GM12878 (cell line): ENCODE measurements around the gene NDUFV1. TPM values are rescaled to one million over a fixed set of nuclear protein-coding genes. Genes with fewer than 3 reads are reported as not detected.

Experiments
- BHLHE40 ChIP-seq, 2 experiments: fragments of 450-650 bp in 1 of 2; IDR thresholded peaks; 2 replicates each; pipeline ENCODE4 v1.6.1; 2011 to 2017; ENCODE audit warnings: low read depth in 2 of 2, borderline replicate concordance in 1 of 2, improper control_type of control experiment in 1 of 2, low read length in 1 of 2, mild to moderate bottlenecking in 1 of 2
- BRCA1 ChIP-seq: IDR thresholded peaks from 2 replicates; pipeline ENCODE4 v1.6.1; 2011; ENCODE audit warnings: low read depth, low read length, improper control_type of control experiment
- CHD1 ChIP-seq: IDR thresholded peaks from 2 replicates; pipeline ENCODE4 v1.6.1; 2012; ENCODE audit warnings: low read depth, low read length, improper control_type of control experiment
- DPF2 ChIP-seq: fragments of 450-650 bp; IDR thresholded peaks from 2 replicates; pipeline ENCODE4 v1.6.1; 2017; ENCODE audit warnings: mild to moderate bottlenecking
- ELK1 ChIP-seq: IDR thresholded peaks from 2 replicates; pipeline ENCODE4 v1.6.1; 2012; ENCODE audit warnings: low read depth, low read length, improper control_type of control experiment
- EP300 ChIP-seq, 2 experiments: fragments of 150-350 bp in 1 of 2; IDR thresholded peaks; 2 replicates each; pipeline ENCODE4 v1.6.1; 2011 to 2012; ENCODE audit warnings: low read depth in 2 of 2, low read length in 2 of 2, borderline replicate concordance in 1 of 2, improper control_type of control experiment in 1 of 2, inconsistent platforms in 1 of 2; ENCODE audit not compliant: control insufficient read depth in 1 of 2
- ESRRA ChIP-seq: IDR thresholded peaks from 2 replicates; pipeline ENCODE4 v1.6.1; 2012; ENCODE audit warnings: mild to moderate bottlenecking, low read length, improper control_type of control experiment
- FOXK2 ChIP-seq: fragments of 450-650 bp; IDR thresholded peaks from 2 replicates; pipeline ENCODE4 v1.6.1; 2017; ENCODE audit warnings: mild to moderate bottlenecking, moderate library complexity
- GABPA ChIP-seq: IDR thresholded peaks from 2 replicates; pipeline ENCODE4 v1.6.1; 2014; ENCODE audit warnings: antibody characterized with exemption, low read depth, mild to moderate bottlenecking, inconsistent platforms
- HDAC6 ChIP-seq: fragments of 200-600 bp; sonication (generic); IDR thresholded peaks from one replicate; pipeline ENCODE4 v1.8.0; 2017; ENCODE audit warnings: antibody characterized with exemption; ENCODE audit not compliant: unreplicated experiment
- HSF1 ChIP-seq: fragments of 150-350 bp; IDR thresholded peaks from 2 replicates; pipeline ENCODE4 v1.6.1; 2014; ENCODE audit warnings: mild to moderate bottlenecking, low read depth, low read length
- IKZF2 ChIP-seq, 2 experiments: fragments of 450-650 bp; IDR thresholded peaks; 2 replicates each; pipeline ENCODE4 v1.6.1; 2017; ENCODE audit warnings: mild to moderate bottlenecking in 2 of 2, moderate library complexity in 2 of 2
- KDM1A ChIP-seq: fragments of 200-600 bp; sonication (generic); IDR thresholded peaks from 2 replicates; pipeline ENCODE4 v1.6.1; 2016; ENCODE audit warnings: borderline replicate concordance
- MTA3 ChIP-seq: IDR thresholded peaks from 2 replicates; pipeline ENCODE4 v1.6.1; 2012; ENCODE audit warnings: low read length, inconsistent platforms, borderline replicate concordance
- SIX5 ChIP-seq: IDR thresholded peaks from 2 replicates; pipeline ENCODE4 v1.6.1; 2011; ENCODE audit warnings: mild to moderate bottlenecking, low read depth, low read length, moderate library complexity; ENCODE audit not compliant: severe bottlenecking
- SREBF1 ChIP-seq: IDR thresholded peaks from 2 replicates; pipeline ENCODE4 v1.6.1; 2012; ENCODE audit warnings: mild to moderate bottlenecking, low read length
- USF2 ChIP-seq: IDR thresholded peaks from 2 replicates; pipeline ENCODE4 v1.6.1; 2011; ENCODE audit warnings: low read depth, low read length, improper control_type of control experiment, borderline replicate concordance
- YBX1 ChIP-seq: fragments of 450-650 bp; IDR thresholded peaks from 2 replicates; pipeline ENCODE4 v1.6.1; 2016; ENCODE audit warnings: antibody characterized with exemption
- polyA plus RNA-seq, 11 experiments: library from polyadenylated mRNA; depleted of rRNA in 4 of 11; unstranded in 6 of 11; stranded (reverse) in 5 of 11; fragments of >200 nt; fragmentation: Nextera tagmentation in 4 of 11; fragmentation: Illumina TruSeq in 1 of 11; extraction: Ambion mirVana in 4 of 11; extraction: Trizol in 1 of 11; gene quantifications; 1 replicate in 1 of 11; 2 replicates in 10 of 11; pipeline versions ENCODE4 v1.2.1 to v1.2.3, GENCODE V29; 2011 to 2016; ENCODE audit warnings: inconsistent platforms in 2 of 11, missing spikeins in 2 of 11, low read depth in 1 of 11
- total RNA-seq, 4 experiments: library from RNA; depleted of rRNA in 3 of 4; stranded (reverse); fragments of >200 nt in 3 of 4; fragmentation: Illumina TruSeq in 1 of 4; extraction: Trizol in 1 of 4; gene quantifications; 2 replicates each; pipeline versions ENCODE4 v1.2.1 to v1.2.3, GENCODE V29; 2013 to 2021
- TF ChIP-seq, protein P1 (sequence below): fragments of 450-650 bp; IDR thresholded peaks from 2 replicates; pipeline ENCODE4 v1.6.1; 2018; ENCODE audit warnings: mild to moderate bottlenecking, low read depth, moderate library complexity; ENCODE audit not compliant: partially characterized antibody
- TF ChIP-seq, protein P2 (sequence below): IDR thresholded peaks from 2 replicates; pipeline ENCODE4 v1.6.1; 2012; ENCODE audit warnings: mild to moderate bottlenecking, low read depth, low read length

The NDUFV1 gene
- total and polyA plus RNA-seq, 10 of the 15 experiments (the other 5 are each of a cell fraction or from before 2014, with no cell fraction given), result 8.2 to 380 (median 231) TPM

- TF ChIP-seq HSF1 (no peak), USF2 (no peak), ESRRA (no peak), KDM1A (no peak), MTA3 (no peak), FOXK2 (no peak), ELK1 (no peak), BRCA1 (no peak), DPF2 (no peak), EP300 (IDR thresholded peaks at IDR 0.05; ENCODE audit: borderline replicate concordance in 1 of 2, control insufficient read depth in 1 of 2, low read depth in 2 of 2, low read length in 2 of 2) (no peak), CHD1 (no peak), IKZF2 (IDR thresholded peaks at IDR 0.05) (peak; percentile 74 to 79), SIX5 (no peak), HDAC6 (no peak), SREBF1 (no peak), YBX1 (no peak), BHLHE40 (IDR thresholded peaks at IDR 0.05; ENCODE audit: borderline replicate concordance in 1 of 2, low read depth in 2 of 2, low read length in 1 of 2) (peak in 1 of 2 experiments; percentile 55; a peak in 1 of 4 replicates), GABPA (no peak)
- TF ChIP-seq, protein P1, sequence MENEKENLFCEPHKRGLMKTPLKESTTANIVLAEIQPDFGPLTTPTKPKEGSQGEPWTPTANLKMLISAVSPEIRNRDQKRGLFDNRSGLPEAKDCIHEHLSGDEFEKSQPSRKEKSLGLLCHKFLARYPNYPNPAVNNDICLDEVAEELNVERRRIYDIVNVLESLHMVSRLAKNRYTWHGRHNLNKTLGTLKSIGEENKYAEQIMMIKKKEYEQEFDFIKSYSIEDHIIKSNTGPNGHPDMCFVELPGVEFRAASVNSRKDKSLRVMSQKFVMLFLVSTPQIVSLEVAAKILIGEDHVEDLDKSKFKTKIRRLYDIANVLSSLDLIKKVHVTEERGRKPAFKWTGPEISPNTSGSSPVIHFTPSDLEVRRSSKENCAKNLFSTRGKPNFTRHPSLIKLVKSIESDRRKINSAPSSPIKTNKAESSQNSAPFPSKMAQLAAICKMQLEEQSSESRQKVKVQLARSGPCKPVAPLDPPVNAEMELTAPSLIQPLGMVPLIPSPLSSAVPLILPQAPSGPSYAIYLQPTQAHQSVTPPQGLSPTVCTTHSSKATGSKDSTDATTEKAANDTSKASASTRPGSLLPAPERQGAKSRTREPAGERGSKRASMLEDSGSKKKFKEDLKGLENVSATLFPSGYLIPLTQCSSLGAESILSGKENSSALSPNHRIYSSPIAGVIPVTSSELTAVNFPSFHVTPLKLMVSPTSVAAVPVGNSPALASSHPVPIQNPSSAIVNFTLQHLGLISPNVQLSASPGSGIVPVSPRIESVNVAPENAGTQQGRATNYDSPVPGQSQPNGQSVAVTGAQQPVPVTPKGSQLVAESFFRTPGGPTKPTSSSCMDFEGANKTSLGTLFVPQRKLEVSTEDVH, result no peak
- TF ChIP-seq, protein P2, sequence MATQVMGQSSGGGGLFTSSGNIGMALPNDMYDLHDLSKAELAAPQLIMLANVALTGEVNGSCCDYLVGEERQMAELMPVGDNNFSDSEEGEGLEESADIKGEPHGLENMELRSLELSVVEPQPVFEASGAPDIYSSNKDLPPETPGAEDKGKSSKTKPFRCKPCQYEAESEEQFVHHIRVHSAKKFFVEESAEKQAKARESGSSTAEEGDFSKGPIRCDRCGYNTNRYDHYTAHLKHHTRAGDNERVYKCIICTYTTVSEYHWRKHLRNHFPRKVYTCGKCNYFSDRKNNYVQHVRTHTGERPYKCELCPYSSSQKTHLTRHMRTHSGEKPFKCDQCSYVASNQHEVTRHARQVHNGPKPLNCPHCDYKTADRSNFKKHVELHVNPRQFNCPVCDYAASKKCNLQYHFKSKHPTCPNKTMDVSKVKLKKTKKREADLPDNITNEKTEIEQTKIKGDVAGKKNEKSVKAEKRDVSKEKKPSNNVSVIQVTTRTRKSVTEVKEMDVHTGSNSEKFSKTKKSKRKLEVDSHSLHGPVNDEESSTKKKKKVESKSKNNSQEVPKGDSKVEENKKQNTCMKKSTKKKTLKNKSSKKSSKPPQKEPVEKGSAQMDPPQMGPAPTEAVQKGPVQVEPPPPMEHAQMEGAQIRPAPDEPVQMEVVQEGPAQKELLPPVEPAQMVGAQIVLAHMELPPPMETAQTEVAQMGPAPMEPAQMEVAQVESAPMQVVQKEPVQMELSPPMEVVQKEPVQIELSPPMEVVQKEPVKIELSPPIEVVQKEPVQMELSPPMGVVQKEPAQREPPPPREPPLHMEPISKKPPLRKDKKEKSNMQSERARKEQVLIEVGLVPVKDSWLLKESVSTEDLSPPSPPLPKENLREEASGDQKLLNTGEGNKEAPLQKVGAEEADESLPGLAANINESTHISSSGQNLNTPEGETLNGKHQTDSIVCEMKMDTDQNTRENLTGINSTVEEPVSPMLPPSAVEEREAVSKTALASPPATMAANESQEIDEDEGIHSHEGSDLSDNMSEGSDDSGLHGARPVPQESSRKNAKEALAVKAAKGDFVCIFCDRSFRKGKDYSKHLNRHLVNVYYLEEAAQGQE, result no peak
Measured at GRCh38 chr11:67572747-67573419, 33.9 kb upstream of the NDUFV1 start (continued).
